Adrenal gland (tissue), 5 donors: ENCODE results near the gene SEZ6L2.

ENCODE experiments used
- POLR2A ChIP-seq, 2 donors: fragments of 450-650 bp; IDR thresholded peaks; one replicate each; pipeline ENCODE4 v1.6.1; 2017; ENCODE audit warnings: antibody characterized with exemption in 2 of 2, mild to moderate bottlenecking in 2 of 2, moderate library complexity in 1 of 2
- TF ChIP-seq, protein P1 (sequence below), 6 experiments: fragments of 450-650 bp in 4 of 6; fragments of 200-600 bp in 2 of 6; sonication (generic) in 1 of 6; IDR thresholded peaks; 1 replicate in 5 of 6; 2 replicates in 1 of 6; pipeline versions ENCODE4 v1.5.1 to v1.8.0; 2016 to 2021; ENCODE audit warnings: antibody characterized with exemption in 6 of 6, mild to moderate bottlenecking in 2 of 6, moderate library complexity in 1 of 6
- donor health status: DM: no; HTN: no; CAD: no.

- TF ChIP-seq, protein P1, sequence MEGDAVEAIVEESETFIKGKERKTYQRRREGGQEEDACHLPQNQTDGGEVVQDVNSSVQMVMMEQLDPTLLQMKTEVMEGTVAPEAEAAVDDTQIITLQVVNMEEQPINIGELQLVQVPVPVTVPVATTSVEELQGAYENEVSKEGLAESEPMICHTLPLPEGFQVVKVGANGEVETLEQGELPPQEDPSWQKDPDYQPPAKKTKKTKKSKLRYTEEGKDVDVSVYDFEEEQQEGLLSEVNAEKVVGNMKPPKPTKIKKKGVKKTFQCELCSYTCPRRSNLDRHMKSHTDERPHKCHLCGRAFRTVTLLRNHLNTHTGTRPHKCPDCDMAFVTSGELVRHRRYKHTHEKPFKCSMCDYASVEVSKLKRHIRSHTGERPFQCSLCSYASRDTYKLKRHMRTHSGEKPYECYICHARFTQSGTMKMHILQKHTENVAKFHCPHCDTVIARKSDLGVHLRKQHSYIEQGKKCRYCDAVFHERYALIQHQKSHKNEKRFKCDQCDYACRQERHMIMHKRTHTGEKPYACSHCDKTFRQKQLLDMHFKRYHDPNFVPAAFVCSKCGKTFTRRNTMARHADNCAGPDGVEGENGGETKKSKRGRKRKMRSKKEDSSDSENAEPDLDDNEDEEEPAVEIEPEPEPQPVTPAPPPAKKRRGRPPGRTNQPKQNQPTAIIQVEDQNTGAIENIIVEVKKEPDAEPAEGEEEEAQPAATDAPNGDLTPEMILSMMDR (IDR thresholded peaks at IDR 0.05): no peak
- TF ChIP-seq POLR2A (IDR thresholded peaks at IDR 0.05): no peak
Observed at GRCh38 chr16:29900888-29901606, 1.7 kb upstream of the SEZ6L2 start.
